ENCODE data around the gene IGFL4. TPM values are rescaled to one million over a fixed set of nuclear protein-coding genes. Genes with fewer than 3 reads are reported as not detected.

IGFL4 gene
- 3.4 TPM for total RNA-seq (ENCODE audit: insufficient read depth, low replicate concordance)

DNA sequence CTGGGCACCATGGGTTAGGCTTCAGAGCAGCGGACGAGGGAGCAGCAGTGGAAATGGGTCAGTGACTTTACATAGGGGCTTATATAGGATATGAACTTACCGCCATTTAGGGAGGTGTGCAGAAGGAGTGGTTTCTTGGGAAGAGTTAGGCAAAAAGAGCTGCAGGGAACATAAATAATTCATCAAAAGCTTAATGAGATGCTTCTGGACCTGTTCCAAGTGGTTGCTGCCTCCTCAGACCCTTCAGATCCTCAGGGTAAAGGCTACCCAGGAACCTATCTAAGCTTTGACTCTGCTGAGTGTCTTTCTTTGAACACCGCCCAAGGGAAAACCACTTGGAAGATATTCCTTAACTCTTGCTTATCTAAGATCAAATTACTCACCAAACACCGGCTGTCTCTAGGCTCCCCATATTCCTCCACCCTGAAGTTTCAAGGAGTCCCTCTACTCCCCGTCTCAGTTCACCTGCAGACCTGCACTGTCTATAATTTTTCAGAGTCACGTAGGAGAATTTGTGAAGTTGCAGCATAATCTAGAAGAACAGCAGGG, at the start of gene IGFL4:
Gene IGFL4, minus strand, starts transcription at position 51 of the 549 bp plus-strand sequence. Its CDS starts 40 bp downstream, at position 11.
- DNase-seq (ENCODE audit: low spot score), result peak; percentile 81

DNA sequence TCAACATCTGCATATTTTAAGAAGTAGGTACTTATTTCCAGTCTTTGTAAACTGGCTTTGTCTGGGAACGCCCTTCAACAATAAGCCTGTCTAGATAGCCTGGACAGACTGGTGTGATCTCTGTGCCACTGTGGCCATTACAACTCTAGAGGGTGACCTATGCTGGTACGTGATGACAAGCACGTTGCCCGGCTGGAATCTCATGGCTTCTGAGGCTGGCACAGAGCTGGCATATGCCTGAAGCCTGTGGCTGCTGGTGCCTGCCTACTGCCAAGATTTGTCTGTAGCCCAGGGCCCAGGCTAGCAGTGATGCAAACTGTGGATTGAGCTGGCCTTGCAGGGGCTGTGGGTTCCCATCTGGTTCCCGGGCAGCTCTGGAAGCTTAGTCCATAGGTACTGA, 49.6 kb upstream of the IGFL4 start:
- no peak for DNase-seq (ENCODE audit: low spot score)

DNA sequence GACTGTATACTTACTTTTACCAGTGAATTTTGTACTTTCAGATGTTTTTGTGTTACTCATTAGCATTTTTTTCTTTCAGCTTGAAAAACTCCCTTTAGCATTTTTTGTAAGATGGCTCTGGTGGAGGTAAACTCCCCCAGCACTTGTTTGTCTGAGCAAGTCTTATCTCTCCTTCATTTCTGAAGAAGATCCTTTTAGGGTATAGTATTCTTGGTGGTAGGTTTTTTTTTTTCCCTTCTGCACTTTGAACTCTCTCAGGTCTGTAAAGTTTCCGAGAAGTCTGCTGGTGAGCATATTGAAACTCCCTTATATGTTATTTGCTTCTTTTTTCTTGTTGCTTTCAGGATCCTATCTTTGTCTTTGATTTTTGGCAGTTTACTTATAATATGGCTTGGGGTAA, 48.6 kb upstream of the IGFL4 start:
- DNase-seq (ENCODE audit: low spot score), result no peak

DNA sequence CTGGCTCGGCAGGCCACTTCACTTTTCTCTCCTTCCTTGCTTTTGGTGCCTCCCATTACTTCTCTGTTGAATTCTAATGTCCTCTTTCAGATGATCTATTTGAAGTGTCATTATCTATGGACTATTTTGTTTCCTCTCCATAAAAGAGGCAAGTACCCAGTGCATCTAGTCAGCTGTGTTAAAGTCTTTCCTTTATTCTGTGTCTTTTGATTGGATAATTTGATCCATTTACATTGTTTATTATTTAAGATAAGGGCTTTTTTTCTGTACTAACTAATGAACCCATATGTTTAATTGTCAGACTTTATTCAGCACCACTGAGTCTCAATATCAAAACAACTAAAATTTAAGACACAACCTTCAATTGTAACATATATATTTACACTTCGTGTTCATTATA, 47.3 kb upstream of the IGFL4 start:
- DNase-seq (ENCODE audit: low spot score), result no peak

DNA sequence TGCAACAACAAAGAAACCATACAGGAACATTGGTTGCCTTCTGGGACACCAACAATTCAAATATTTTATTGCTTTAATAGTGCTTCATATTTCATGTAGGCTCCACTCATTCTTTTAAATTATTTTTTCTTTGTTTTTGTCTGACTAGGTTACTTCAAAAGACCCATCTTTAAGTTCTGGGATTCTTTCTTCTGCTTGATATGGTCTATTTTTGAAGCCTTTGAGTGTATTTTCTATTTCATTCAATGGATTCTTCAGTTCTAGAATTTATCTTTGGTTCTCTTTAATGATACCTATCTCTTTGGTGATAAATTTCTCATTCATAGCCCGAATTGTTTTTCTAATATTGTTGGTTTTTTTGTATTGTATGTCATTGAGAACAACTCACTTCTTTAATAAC, 45.1 kb upstream of the IGFL4 start:
- DNase-seq (ENCODE audit: low spot score), result no peak

DNA sequence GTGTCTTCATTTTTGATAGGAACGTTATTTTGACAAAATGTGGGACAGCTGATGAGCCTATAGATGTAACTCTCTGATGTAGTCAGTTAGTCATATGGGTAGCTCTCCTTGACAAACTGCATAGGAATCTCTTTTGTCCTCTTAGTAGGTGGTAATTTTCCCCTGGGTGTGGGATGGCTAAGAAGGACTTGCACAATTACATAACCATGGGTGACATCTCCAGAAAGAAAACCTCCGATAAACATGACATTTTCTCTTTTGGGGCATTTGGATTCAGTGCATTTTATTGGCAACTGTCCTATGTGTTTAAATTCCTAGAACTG, 41.9 kb upstream of the IGFL4 start:
- DNase-seq (ENCODE audit: low spot score), result no peak

DNA sequence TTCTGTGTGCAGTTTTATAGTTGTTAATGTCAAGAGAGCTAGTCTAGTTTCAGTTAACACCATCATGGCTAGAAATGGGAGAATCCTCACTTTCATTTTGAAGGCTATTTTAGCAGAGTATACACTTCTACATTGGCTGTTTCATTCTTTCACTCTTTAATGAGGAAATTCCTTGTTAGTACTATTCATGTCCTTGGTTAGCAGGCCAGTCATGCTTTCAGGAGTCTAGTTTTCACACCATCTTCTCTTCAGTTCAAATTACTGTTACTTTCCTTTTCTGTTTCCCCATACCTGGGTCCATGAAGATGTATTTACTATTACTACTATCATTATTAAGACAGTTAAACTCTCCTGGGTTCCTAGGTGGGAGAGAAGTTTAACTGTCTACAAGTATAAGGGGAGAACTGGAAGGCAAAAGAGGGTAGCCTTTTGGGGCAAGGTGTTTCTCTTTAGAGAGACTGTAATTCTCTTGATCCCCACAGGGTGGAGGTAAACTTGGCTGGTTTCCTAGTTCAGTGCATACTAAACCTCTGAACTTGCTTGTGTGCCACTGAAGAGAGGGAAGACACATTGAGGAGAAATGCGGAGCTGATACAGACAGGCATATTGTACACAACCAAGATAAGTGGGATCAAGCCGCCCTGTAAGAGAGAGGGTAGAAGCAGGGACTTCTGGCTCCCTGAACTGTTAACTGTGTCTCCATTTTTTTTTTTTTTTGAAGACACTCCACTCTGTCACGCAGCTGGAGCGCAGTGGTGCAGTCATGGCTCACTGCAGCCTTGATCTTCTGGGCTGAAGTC, 41.3 kb upstream of the IGFL4 start:
- peak; percentile 56 for DNase-seq (ENCODE audit: low spot score)

DNA sequence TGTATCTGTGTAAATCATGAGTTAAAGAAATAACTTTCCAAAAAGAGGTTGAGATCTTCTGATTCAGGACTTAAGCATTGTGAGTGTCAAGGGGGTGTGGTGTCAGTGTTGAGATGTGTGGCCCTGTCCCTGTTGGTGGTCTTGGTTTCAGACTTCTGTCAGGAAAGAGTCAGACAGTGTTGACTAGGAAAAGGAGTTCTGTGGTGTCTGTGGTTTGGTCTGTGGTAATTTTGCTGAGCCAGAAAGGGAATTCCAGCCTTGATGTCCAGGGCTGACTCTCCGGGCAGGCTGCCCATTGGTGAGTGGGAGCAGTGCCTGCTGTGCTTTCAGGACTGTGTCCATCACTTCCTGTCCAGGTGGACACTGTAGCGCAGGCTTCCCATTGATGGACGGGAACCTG, 39.8 kb upstream of the IGFL4 start:
- no peak for DNase-seq (ENCODE audit: low spot score)

DNA sequence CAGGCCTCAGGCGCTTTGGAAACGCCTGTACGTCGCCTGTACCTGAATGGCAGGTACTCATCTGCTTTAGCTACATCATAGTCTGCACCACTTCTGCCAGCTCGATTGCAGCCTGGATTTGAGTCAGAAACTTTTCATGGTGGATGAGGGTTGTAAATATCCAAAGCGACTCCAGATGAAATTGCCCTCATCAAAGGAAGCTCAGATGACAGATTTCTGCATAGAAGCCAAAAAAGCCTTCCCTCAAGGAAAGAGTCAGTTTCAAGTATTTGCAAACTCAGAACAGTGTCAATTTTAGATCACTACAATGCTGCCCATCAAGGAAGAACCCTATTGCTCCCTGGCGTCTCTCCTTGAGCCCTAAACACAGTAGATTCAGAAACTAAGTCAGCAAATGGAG, 38.8 kb upstream of the IGFL4 start:
- DNase-seq (ENCODE audit: low spot score), result no peak

DNA sequence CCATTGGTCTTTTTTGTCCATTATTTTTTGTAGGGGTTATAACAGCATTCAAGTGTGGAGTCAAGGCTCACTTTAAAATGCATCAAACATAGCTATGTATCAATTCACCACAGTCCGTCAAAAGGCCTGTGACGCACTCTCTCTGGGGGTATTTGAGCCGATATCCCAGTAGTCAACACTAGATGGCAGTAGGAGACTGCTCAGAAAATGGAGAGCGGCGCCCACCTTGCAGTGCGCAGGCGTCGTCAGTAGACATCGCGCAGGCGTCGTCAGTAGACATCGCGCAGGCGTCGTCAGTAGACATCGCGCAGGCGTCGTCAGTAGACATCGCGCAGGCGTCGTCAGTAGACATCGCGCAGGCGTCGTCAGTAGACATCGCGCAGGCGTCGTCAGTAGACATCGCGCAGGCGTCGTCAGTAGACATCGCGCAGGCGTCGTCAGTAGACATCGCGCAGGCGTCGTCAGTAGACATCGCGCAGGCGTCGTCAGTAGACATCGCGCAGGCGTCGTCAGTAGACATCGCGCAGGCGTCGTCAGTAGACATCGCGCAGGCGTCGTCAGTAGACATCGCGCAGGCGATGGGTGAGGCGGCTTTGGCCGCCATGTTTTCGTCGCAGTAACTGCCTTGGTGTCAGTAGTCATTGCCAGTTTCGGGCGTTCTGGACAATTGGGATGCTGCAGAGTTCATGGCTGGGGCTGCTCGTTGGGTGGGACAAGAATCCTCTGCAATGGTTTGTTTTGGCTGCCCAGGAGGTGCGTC, 38.0 kb upstream of the IGFL4 start:
- peak; percentile 80 for DNase-seq (ENCODE audit: low spot score)

DNA sequence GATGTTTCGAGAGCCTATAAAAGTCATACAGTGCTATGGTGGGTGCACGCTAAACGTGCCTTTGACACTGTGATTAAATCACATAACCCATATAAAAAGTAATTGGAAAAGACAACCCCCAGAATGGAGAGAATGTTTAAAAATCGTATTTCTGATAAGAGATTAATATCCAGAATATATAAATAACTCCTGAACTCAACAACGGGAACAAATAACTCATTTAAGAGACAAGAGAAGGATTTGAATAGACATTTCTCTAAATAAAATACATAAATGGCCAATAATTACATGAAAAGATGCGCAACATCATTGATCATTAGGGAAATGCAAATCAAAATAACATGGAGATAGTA, 37.0 kb upstream of the IGFL4 start:
- DNase-seq (ENCODE audit: low spot score), result no peak

DNA sequence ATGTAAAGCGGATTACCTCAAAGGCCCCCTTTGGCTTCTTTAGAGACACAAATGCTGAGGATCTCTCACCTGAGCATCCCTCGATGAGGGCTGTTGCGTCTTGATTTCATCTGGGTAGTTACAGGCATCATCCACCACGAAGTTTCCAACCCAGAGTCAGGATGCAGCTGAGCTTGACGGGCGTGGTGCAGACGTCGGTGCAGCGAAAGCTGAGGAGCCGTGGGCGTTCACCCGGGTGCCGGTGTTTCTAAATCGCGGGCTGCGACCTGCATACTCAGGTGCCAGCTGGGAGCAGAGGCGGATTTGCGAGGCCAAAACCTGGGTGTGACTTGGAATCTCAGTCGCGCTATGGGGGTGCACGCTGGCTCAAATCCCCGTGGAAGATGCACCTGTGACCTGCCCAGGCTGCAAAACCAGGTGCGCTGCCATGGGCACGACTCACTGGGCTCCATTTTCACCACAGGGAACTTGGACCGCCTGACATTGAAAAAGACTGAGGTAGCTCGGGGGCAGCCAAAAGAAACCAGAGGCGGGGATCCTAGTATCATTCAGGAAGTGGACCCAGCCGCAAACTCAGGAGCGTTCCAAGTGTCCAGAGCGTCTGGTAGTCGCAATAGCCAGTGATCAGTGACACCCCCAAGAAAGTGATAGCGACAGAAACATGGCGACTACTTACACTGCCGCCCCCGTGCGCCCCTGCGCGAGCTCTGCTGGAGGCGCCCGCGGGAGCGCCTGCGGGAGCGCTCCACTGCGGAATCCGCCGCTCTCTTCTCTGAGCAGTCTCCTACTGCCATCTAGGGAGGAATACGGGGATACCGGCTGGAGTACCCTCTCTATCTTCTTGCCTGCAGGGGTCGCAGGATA, 36.4 kb upstream of the IGFL4 start:
- DNase-seq (ENCODE audit: low spot score), result peak; percentile 67

DNA sequence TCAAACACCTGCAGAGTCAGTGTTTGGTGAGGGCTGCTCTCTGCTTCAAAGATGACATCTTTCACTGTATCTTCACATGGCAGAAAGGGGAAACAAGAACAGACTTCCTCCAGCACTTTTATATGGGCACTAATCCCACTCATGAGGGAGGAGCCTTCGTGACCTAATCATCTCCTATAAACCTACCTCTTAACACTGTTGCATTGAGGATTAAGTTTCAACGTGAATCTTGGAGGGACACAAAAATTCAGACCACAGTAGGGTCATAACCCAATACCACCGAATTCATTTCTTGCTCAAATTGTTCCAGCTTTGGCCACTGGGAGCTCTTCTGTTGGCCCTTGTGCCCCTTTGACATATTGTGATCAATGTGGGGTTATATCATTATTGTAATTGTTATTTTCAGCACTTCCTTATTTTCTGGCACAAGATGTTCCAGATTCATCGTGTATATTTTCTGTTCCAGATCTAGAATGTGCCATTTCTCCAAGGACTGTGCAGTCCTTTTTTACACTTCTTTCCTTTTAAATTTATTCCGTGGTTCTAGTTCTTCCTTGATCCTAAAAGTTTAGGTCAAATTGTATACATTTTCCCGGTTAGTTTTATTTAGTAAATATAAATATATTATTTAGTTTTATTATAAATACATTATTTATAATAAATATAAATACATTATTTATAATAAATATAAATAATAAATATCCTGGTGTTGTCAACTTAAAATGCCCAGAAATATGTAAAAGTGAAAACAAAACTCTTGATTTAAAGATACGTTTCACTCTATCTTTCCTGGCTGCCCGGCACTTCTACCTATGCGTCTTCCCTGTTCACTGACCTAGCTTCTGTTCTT, 35.5 kb upstream of the IGFL4 start:
- no peak for DNase-seq (ENCODE audit: low spot score)

DNA sequence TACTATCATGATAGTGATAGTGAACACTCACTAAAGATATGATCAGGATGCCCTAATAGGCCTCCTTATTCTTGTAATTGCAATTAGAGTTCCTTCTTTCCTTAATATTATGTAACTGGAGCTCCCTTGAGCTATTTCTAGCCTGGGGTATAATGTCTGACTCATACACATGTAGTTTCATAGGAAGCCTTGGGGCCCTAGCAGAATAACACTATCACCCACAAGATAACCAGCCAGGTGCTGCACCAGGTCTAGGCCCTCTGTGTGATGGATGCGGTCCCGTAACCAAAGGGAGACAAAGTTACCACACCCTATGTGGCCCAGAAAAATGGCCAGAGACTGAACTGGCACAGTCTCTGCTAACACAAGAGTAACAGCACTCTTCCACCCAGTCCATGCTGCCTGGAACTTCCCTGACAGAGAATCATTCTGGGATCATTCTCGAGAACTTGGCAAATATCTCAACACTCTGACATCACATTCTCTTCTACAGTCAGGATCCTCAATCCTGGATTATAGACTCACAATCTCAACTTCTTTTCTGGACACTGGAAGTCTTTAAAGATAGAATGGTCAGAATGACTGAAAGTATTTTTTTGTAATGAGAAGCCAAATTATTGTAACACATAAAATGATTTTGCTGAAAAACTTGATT, 32.6 kb upstream of the IGFL4 start:
- peak; percentile 22 for DNase-seq (ENCODE audit: low spot score)

DNA sequence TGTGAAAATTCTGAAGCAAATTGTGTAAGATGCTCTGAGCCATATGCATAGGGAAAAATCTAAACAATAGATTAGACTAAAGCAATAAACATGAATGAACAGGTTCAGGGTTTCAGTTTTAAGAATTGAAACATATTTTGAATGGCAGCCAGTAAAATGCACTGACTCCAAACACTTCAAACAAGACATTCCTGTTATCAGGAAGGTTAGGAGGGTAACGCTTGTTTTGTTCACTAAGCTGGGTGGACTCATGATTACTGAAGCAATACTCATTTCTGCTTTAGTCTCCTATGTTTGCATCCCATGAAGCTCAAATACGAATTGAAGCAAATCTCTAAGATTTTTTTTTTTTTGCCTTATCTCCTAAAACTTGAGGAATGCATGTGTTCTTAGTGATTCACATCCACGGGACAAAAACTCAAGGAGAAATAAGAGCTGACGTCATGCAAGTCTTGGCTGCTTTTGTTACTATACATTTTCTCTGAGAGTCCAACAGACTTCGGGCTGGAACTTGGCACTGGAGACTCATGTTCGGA, 29.1 kb upstream of the IGFL4 start:
- peak; percentile 95 for DNase-seq (ENCODE audit: low spot score)

DNA sequence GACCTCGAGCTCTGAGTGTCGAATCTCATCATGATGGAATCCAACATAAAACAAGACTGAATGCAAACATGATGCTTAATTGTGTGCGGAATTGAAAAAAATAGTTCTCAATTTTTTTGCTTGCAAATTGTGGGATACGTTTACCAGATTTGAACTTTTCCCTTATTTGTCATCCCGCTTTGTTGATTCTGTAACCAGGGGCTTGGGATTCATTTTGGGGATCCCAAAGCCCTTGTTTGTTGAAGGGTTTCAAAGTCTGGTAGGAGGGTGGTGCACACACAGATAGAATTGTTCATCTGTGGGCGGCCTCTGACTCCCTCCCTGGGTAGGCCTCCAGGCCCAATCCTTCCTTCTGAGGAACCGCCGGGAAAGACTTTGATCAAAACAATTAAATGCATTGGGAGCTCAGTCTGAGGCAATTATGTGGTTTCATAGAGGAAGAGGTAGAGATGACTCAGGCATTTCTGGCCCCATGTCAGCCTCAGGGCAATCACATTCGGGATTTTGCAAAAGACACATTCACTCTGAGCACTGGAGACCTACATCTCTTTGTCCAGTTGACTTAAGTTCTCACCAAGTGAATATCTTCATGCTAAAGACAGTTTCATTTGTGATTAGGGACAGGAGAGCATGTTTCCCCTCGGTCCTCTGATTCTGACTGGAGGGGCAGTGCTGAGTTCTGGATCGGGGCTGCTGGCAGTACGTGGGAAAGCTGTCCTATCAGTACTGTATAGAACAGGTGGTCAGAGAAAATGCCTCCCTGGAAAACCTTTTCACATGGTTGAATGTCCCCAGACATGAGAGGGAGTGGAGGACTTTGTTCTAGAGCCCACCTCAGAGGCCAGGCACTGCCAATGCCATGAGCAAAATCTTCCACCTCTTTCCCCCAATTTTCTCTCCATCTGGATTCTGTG, 27.8 kb upstream of the IGFL4 start:
- DNase-seq (ENCODE audit: low spot score), result peak; percentile 19

DNA sequence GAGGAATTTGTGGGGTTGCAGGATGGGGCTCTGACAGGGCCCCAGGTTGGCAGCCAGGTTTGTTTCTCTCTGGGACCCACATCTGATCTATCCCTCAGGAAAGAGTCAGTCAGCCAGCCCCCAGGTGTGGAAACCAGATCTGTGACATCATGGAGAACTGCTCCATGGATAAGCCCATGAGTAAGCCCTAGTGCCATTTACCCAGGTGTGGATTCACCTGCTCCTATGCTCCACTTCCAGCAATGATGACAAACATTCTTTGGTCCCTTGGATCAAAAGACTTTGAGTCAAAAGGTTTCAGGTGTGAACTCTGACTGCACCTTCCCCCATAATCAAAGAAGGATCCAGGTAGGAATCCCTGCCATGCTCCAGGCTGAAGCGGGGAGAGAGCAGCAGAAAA, 26.9 kb upstream of the IGFL4 start:
- no peak for DNase-seq (ENCODE audit: low spot score)

DNA sequence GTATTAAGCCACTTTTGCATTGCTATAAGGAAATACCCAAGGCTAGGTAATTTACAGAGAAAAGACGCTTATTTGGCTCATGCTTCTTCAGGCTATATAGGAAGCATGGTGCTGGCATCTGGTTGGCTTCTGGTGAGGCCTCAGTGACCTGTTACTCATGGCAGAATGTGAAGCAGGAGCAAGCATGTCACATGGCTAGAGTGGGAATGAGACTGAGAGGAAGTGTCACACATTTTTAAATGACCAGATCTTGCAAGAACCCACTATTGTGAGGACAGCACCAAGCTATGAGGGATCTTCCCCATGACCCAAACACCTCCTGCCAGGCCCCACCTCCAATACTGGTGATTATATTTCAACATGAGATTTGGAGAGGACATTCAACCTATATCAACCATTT, 25.7 kb upstream of the IGFL4 start:
- no peak for DNase-seq (ENCODE audit: low spot score)

DNA sequence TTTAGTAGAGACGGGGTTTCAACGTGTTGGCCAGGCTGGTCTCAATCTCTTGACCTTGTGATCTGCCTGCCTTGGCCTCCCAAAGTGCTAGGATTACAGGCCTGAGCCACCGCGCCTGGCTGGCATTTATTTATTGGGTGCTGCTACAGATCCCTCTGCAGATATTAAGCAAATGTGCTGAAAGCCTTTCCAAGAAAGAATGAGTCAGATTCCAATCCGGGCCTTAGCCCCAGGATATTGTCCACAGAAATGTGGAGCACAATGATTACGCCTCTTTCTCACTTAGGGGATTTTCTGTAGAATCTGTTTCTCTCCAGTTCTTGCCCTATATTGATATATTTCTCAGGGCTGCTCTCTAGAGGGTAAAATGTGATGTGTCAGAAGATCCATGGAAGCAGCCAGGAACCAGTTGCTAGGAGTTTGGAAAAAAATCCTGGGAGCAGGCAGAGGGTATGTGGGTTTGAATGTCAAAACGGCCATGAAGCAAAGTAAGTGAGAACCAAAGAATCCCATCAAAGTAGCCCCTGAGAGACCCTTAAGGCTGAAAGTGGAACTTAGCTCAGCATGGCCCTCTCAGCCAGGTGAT, 24.8 kb upstream of the IGFL4 start:
- peak; percentile 80 for DNase-seq (ENCODE audit: low spot score)

Data from umbilical cord (tissue), 2 donors.